NCI-H187 treated with DMSO at 0.1 percent for 48 hours (cell line): Measurements from ENCODE around the gene DNAJC5G.
"Not testable (repeated sequence)": the region's sequence is repeated elsewhere in the genome, so short reads cannot be mapped to it uniquely, and the experiment has no call there.

Experiments
- DNase-seq: peaks from one replicate; lab custom pipeline; 2025; lab: John Stamatoyannopoulos, UW

The DNAJC5G gene

DNA sequence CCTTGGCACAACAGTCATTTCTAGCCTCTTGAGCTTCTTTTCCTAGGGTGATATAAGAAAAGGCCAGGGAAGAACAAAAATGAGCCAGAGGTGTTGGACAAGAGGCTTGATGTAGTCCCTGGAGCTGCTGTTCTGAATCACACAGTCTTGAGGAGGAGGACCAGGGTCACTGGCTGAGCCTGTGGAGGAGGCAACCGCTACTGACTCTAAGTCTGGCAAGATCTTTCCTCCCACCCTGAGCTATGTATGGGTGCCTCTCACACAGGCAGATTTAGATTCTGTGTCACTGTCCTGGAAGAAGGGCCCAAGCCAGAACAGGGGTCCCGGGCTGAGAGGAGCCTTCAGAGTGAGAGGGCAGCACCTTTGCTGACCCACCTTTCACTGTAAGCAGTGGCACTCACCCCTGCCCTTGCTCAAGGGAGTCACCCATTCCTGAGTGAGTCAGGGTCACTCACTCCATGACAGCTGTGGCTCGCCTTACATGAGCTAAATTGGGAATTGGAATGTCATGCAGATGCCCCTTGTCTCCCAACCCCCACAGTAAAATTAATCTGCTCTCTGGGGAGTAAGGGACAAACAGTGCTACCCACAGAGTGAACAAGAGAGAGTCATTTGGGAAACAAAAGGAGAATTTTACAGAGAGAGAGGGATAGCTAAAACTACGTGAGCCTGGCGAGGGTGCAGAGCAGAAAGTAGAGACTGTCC lies 6.8 kb downstream of the DNAJC5G start, which contains the start of gene TRIM54:
Gene TRIM54, plus strand, starts transcription at position 575 of the 705 bp plus-strand sequence. CDS start 303 bp downstream, outside the sequence.
- DNase-seq = no peak

DNA sequence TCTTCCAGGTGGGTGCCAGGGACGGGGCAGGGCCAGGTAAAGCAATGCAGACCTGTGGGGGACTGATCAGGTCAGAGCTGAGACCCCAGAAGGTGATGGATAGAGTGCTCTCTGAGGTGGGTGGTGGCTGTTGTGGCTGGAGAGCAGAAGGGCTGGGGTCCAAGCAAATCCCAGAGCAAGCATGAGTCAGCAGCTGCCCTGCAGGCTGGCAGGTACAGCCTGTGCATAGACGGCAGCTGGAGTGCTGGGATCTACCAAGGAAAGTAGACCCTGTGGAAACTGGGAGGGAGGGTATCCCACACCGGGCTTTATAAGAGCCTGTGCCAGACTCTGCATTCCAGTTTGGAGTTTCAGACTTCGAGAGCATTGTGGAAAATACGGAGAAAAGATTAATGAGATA lies 7.7 kb downstream of the DNAJC5G start:
- DNase-seq = no peak

DNA sequence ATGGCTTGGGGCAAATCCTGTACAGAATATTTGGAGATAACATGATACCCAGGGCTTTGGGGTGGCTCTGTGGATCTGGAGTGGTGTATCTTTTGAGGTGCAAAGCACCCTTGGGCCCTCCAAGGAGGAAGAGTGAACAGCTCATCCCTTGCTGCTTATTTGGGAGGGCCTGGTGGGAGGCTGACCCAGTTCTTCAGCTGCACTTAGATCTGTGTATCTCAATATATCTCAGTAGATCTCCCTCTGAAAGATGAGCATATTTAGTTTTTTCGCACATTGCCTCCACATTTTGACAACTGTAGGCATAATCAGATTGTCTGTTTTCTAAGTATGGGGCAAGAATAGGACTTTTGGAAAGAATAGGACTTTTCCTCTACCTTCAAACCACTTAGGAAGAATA lies 9.8 kb downstream of the DNAJC5G start:
- no peak for DNase-seq

DNA sequence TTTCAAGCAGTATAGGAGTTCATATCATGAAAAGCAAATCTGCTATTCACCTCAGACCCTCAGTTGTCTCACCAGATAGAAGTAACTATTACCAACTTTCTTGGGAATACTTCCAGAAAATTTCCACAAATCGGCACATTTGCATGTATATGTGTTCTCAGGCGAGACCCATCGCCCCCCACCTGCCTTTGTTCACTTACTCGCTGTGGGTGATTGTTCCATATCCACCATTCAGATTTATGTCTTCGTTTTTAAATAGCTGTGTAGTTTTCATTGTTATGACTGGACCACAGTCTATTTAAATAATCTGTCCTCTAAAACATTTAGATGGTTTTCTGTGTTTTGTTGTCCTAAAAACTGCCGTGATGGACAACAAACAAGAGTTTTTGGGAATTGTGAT lies 10.2 kb downstream of the DNAJC5G start:
- no peak for DNase-seq

DNA sequence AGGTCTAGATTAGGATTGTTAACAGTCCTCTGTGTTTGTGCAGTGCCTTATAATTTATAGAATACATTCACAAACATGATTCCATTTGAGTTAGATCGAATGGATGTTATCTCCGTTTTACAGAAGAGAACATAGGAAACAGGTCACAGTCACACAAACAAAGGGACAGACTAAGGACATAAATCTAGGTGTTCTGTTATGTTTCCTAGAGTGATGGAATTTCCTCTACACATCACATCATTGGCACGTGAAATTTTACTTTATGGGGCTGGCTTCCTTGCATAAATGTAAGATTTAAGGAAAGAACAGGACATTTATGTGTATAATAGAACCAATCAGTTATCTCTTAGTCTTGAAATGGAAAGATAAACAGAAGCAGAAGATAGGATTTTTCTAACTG lies 13.4 kb downstream of the DNAJC5G start:
- DNase-seq = no peak

DNA sequence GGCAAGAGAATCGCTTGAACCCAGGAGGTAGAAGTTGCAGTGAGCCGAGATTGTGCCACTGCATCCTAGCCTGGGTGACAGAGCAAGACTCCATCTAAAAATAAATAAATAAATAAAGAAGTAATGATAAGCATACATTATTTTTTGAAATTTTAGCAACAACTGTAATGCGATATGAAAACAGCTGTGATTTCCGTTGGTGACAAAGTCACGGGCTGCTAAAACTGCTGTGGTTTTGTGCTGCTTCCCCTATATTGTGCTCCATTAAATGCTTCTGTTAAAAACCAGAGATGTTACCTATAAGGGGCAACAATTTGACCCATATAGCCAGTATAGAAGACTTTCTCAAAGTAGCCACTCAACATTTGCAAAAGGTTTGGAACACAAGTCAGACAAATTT lies 15.3 kb downstream of the DNAJC5G start:
- DNase-seq = no peak

DNA sequence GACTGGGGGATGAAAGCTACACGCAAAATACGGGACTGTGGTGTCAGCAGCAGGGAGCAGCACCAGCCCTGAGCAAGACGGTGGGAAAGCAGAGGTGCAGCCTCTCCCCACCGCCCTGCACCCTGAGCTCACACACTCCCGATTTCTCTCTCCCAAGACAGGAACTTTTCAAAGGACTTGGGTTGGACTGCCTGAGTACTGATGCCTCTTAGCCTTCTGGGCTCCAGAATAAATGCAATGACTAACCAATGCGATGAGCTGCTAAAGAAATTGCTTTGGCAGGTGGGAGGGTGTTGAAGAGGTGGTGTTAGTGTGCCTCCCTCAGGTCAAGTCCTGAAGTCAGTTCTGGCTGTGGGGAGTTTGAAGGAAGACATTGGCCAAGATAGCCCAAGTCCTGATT lies 16.6 kb downstream of the DNAJC5G start:
- DNase-seq = no peak

DNA sequence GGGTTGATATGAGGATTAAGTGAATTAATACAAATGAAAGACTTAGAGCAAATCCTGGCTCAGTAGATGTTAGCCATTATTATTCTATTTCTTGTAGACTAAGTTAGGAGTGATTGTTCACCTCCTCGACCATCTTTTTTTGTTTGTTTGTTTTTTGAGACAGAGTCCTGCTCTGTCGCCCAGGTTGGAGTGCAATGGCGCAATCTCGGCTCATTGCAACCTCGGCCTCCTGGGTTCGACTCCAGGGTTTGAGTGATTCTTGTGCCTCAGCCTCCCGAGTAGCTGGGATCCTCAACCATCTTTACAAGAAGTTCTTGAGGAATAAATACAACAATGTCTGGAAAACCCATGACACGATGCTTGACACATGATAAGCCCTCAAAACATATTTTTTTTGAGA lies 19.7 kb downstream of the DNAJC5G start:
- no peak for DNase-seq

DNA sequence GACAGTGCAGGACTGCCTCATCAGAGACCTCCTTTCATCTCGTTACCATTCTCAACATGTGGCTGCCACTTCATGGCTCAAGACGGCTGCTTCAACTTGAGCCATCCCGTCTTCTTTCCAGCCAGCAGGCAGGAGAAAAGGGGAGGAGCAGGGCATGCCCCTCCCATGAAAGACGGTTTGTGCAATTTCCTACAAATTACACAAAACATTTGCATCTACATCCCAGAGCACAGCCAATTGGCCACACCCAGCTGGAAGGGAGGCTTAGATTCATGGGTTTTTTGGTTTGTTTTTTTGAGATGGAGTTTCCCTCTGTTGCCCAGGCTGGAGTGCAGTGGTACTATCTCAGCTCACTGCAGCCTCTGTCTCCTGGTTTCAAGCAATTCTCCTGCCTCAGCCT lies 21.2 kb downstream of the DNAJC5G start:
- no peak for DNase-seq

DNA sequence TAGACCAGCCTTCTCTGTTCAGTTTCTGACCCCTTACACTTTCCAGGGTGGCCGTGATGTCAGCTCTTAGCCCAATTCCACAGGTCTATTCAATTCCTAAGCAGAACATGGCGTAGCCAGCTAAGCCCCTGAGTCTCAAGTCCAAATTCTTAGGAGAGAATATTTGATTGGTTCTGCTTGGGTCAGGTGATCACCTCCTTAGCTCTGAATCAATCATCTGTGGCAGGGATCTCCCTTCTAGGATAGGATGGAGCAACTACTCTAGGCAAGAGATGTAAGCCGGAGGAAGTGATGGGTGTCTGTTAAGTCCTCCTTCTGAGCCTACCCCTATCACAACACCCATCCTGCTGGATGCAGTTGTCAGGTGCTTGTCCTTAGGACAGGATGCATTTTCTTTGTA lies 22.0 kb downstream of the DNAJC5G start:
- no peak for DNase-seq

DNA sequence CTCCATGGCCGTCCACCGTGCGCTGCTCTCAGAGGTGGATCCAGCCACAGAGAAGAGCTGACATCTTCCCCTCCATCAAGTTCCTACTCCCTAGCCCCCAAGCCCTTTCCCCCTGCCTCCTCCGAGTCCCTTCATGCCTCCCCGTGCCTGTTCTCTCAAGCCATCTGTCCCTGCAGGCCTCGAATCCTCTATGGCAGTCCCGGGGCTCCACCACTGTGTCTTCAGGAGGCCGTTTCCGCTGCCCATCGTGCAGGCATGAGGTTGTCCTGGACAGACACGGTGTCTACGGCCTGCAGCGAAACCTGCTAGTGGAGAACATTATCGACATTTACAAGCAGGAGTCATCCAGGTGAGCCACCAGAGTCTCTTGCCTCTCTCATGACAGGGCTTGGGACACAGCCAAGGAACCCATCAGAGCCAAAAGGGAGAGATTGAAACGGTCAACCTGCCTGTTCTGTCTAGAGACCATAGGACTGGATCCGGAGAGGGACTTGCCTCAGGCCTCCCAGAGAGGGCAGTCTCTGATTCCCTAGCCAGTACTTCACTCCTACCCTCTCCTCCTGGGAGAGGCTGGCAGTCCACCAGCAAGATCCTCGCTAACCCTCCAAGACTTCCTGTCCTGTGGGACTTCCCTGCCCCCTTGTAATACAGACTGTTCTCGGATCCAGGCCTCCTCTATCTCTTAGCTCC lies 23.3 kb downstream of the DNAJC5G start:
- DNase-seq = no peak

DNA sequence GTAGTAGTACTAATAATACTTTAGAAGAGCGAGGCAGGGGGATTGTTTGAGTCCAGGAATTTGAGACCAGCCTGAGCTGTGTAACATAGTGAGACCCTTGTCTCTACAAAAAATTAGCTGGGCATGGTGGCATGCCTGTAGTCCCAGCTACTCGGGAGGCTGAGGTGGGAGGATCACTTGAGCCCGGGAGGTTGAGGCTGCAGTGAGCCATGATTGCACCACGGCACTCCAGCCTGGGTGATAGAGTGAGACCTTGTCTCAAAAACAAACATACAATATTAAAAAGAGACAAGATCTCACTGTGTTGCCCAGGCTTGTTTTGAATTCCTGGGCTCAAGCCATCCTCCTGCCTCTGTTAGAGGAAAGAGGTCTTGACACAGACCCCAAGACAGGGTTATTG lies 25.4 kb downstream of the DNAJC5G start:
- not testable (repeated sequence) for DNase-seq

DNA sequence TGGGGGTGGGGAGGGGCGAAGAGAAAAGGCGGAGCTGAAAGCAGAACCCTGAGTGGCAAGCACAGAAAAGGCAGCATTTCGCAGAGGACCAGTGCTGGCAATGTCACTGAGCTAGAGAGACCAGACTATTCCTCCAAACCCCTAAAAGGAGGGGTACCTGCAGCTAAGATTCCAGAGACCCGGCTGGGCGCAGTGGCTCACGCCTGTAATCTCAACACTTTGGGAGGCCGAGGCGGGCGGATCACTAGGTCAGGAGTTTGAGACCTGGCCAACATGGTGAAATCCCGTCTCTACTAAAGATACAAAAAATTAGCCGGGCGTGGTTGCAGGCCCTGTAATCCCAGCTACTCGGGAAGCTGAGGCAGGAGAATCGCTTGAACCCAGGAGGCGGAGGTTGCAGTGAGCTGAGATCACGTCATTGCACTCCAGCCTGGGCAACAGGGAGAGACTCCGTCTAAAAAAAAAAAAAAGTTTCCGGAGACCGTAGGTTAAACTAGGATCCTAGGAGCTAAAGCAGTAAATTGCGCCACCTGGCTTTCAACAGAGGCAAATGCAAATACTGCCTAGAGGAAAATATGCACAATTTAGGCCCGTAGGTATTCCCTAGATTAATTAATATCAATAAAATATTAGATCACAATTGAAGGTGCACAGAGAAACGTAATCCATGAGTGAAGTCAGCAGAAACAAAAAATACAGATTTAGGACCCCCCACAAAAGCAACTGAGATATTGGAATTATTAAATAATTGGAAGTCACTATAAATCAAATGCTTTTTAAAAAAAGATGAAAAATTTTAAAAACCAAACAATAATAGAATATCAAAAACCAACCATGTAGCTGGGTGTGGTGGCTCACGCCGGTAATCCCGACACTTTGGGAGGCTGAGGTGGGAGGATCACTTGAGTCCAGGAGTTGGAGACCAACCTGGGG lies 28.1 kb downstream of the DNAJC5G start:
- no peak for DNase-seq

DNA sequence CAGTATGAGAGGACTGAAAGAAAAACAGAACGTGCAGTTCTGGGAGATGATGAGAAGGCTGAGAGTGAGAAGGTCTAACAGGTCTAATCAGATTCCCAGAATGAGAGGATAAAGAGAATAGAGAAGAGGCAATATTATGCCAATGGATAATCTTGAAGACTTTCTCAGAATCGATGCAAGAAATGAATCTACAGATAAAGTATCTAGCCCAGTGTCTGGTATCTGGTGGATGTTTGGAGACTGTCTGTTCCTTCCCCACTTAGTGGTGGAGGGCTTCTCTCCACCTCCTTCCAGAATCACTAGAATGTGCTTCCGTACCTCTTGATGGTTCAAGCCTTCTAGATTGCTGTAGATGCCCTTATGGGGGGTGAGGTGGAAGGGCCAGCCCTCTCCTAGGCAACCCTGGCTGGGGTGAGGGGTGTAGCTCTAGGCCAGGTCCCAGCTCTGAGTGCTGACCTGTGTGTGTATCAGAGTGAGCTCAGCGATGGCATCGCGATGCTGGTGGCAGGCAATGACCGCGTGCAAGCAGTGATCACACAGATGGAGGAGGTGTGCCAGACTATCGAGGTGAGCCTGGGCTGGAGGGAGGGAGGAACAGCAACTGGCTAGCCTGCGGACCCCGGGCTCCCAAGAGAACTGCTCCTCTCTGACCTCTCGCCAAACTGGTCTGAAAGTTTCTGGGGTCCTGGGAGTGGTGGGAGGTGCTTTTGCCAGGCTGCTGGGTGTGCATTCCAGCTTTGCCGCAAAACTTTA lies 29.4 kb downstream of the DNAJC5G start:
- DNase-seq = no peak

DNA sequence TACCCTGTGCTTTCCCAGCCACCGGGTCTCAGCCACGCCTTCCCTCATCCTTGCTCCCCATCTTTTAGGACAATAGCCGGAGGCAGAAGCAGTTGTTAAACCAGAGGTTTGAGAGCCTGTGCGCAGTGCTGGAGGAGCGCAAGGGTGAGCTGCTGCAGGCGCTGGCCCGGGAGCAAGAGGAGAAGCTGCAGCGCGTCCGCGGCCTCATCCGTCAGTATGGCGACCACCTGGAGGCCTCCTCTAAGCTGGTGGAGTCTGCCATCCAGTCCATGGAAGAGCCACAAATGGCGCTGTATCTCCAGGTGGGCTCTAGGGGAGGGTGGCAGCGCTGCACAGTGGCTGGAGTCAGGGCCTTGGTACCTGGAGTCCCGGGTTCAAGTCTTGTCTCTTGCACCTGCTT lies 30.3 kb downstream of the DNAJC5G start:
- no peak for DNase-seq

DNA sequence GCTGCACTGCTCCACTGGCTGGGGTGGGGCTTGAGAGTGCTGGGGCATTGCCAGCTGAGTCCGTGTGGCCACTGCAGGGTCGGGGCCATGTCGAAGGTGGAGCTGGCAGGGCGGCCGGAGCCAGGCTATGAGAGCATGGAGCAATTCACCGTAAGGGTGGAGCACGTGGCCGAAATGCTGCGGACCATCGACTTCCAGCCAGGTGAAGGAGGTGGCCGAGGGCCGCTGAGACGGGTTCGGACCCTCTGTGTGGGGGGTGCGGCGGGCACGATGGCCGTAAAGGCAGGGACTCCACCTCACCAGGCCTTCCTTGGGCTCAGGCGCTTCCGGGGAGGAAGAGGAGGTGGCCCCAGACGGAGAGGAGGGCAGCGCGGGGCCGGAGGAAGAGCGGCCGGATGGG lies 30.9 kb downstream of the DNAJC5G start:
- no peak for DNase-seq

DNA sequence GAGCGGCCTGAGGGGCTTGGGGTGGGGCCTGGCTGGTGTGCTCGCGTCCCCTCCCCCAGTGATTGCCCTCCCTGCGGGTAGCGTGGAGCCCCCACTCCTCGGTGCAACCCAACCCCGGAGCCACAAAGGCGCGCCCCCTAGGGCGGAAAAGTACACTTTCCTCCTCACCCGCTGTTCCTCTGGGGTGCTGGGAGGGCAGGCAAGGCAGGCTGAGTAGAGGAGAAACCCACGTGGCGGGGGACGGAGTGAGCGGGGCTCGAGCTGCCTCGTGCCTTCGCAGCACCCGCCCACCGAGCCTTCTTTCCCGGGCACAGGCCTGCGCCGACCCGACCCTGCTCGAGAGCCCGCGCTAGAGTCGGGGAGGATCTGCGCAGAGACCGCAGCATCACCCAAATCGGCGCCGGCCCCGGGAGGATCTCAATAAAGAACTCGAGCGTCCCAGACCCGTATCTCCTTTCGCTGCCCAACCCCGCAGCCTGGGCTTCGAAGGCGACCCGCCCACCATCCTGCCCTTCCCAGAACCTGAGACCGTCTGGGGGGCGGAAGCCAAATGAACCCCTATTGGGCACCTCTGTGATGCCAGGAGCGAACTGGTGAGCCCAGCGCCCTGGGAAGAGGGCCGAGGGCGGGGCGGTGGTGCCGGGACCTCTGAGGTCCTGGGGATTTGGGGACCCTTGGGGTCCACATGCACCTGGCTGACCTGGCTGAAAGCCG lies 31.5 kb downstream of the DNAJC5G start:
- DNase-seq = no peak

DNA sequence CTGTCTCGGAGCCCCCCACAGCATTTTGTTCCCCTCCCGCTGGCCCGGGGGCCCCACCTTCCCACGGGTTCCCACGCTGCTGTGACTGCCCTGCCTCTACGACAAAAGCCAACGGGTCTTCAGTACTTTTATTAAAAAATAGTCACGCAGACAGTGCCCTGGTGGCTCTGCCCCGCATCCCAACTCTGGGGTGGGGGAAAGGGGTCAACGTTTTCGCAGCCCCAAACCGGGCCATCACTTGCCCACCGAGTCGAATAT lies 32.0 kb downstream of the DNAJC5G start:
- DNase-seq = no peak

DNA sequence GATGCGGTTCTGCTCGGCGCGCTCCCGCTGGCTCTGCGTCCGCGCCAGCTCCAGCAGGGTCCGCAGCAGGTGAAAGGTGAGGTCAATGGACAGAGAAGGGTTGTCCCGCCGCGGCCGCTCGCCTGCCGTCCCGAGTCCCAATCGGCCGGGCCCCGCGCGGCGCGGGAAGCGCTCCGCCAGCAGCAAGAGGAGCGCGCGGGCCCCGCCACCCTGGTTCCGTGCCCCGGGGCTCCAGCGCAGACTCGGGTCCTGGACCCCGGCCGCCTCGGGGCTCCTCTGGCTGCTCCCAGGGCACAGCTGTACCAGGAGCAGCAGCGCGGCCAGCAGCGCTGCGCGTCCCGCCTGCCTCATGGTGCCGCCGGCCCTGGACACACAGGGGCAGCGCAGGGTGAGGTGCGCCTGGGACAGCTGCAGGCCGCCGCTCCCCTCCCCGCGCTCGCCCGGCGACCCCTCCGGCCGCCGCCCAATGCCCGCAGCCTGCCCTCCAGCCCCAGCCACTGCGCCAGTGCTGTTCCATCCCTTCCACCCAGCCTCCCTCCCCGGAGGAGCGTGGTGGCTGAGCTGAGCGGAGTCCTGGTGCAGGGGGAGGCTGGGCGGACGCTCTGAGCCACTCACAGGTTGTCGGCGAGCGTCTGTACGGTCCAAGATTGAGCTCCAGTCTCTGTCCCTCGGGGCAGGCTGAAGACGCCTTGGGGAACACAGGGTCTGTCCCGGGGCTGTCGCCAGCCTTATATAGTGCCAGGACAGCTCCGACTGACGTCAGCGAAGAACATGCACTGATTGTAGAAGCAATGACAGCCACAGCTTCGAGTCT lies 32.5 kb downstream of the DNAJC5G start:
- DNase-seq = no peak

DNA sequence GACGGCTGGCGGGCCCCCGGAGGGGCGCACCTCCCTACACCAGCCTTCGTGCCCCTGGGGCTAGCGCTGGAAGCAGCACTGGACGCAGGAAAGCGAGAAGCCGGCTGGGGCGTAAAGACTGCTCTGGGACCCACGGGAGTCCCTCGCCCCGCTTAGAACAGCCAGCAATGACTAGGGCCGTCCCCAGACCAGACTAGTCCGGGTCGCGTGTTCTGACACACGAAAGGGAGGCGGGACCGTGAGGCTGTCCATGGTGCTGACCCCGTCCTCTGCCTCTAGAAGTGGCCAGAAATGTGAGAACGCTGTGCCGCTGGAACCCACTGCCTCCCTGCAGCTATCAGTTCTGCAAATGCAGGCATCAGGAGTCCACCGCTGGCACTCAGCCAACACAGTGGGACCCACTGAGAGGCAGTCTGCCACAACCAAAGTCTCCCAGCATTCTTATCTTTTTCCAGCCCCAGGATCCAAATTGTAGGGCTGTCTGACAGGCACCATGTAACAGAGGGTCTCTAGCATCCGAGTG lies 33.2 kb downstream of the DNAJC5G start, which contains the start of gene UCN:
Gene UCN, minus strand, starts transcription at position 87 of the 523 bp plus-strand sequence. CDS start 550 bp downstream, outside the sequence.
- no peak for DNase-seq
